NCI-H524 treated with DMSO at 0.1 percent for 48 hours (cell line): ENCODE measurements around the gene LONRF2.
"Not testable (repeated sequence)": the region's sequence is repeated elsewhere in the genome, so short reads cannot be mapped to it uniquely, and the experiment has no call there.

Experiments used
- DNase-seq: peaks from one replicate; lab custom pipeline; 2025; lab: John Stamatoyannopoulos, UW

The LONRF2 gene

DNA sequence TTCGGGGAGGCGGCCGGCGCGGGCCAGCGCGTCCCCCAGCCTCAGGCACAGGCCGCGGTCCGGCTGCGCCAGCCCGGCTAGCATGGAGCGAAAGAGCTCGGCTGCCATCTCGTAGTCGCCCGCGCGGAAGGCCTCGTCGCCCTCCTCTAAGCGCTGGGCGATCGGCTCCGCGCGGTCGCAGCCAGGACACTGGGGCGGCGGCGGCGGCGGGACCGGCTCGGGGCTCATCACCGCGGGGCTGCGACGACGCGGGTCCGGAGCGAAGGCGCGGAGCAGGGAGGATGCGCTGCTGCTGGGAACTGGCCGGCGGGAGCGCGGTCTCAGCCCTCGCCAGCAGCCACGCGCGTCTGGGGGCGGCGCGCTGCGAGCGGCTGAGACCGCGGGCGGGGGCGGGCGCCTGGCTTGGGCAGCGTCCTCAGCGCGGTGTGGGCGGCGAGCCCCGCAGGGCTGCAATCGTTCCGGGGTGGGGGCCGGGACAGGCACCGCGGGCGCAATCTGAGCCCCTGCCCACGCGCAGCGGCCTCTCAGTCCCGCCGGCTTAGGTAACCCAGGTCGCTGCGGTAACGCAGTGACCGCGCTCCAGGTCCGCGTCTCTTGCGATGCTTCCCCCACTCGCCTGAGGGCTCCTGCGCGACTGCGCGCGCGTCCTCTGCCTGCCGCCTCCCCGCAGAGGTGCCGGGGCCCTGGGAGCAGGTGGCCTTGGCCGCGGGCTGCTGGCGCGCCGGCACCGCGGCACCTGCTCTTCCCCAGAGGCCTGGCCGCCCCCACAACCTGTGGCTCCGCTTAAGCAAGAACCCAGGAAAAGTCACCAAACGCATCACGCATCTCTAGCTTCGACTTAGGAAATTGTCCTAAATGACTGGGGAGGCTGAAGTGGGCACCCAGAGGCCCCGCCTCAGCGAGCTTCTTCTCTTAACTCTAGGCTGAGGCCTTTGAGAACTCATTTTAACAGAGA lies at the start of gene LONRF2:
Gene LONRF2 (minus strand): TSS at position 636 of the 955 bp plus-strand sequence. CDS start 408 bp downstream, at position 228.
- DNase-seq: no peak

DNA sequence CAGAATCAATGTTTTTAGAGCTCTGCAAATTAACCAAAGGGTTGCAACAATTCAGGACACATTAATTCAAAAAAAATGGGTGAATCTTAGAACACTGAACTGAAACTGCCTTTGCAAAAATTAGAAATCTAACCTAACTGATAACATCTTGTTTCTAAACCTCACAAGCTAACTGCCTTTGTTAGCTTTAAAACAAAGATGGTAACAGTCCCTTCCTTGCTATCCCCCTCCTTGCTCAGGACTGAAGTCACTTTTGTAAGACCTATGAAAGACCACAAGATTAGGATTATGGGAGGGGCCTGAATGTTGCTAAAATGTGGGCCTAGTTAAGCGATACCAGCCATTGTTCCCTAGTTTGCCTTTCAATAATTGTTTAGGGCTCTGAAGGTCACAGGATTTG lies 44.9 kb upstream of the LONRF2 start:
- DNase-seq: no peak

DNA sequence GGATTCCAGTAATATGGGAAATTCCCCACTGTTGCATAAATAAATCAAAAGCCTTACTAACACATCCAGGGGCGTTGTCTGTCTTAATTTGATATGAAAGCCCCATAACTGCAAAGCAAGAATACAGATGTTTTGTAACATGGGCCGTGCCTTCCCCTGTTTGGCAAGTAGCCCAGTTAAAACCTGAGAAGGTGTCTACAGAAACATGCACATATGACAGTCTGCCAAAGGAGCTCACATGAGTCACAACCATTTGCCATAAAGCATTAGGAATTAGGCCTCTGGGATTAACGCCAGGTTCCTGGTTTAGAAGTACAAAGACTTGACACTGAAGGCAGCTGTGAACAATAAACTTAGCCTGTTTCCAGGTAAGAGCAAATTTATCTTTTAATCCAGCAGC lies 43.1 kb upstream of the LONRF2 start:
- DNase-seq: no peak

DNA sequence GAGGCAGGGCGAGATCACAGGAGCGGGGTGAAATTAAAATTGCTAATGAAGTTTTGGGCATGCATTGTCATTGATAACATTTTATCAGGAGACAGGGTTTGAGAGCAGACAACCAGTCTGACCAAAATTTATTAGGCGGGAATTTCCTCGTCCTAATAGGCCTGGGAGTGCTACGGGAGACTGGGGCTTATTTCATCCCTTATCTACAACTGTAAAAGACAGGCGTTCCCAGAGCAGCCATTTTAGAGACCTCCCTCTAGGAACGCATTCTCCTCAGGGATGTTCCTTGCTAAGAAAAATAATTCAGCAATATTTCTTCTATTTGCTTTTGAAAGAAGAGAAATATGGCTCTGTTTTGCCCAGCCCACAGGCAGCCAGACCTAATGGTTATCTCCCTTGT lies 40.0 kb upstream of the LONRF2 start:
- DNase-seq: not testable (repeated sequence)

DNA sequence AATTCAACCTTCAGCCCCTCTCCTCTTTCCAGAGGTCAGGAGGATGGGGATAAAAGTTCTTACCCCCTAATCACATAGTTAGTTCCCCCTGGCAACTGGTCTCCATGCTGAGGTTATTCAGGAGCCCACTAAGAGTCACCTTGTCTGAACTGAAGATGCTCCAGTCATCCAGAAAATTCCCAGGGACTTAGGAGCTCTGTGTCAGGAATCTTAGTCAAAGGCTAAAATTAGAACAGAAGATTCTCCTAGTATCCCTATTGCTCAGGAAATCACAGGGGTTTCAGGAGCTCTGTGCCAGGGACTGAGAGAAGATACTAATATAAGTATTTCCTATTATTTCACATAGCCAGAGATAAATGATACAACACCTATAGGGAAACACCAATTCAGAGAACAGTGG lies 37.3 kb upstream of the LONRF2 start:
- DNase-seq: no peak

DNA sequence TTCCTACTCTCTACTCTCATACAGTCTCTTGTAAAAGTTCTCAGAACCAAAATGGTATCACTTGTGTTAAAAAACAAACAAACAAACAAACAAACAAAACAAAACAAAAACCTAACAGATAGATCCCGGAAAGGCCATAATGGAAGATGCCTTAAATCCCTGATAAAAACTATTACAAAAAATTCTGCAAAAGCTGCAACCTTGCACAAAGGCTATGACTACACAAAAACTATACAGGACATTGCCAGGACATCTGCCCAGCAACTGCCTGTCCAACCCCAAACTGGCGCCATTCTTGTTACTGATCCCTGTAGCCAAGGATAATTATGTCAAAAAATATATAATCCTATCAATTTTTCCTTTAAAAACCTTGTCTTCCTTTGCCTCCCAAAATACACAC lies 36.3 kb upstream of the LONRF2 start:
- no peak for DNase-seq

DNA sequence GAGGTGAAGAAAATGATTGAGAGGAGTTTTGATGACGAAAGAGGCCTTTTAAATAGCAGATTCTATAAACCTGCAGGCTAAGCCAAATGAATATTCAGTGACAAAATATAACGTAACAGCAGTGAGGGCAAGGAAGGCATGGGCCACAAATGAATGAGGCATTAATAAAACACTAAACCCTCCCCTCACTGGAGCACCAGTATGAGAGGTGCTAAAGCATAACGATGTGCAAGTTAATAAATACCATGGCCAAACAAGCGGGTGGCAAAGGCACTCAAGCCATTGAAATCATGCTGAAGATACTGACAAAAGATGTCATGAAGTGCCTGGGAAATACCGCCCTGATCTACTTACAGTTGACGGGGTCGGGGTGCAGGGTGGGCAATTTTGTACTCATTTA lies 30.2 kb upstream of the LONRF2 start:
- no peak for DNase-seq

DNA sequence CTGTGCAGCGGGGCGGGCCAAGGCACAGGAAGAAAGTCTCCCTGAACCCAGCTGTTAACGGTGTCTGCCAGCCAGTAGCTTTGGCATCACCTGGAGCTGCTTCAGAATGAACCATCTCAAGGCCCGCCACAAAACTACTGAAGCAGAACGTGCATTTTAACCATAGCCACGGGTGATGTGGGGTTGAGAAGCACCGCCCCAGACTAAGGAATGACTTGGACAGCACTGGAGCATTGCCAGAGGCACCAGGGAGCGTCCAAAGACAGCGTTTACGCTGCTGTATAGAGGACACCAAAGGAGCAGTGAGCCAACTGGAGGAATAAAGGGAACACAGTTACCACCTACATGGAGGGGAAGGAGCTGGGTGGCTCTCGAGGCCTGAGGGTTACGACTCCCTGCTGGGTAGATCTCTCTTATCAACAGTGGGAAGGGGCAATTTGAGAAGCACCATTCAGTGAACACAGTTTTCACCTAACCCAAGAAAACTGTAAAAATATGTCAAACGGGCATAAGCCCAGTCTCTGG lies 28.4 kb upstream of the LONRF2 start:
- DNase-seq: no peak

DNA sequence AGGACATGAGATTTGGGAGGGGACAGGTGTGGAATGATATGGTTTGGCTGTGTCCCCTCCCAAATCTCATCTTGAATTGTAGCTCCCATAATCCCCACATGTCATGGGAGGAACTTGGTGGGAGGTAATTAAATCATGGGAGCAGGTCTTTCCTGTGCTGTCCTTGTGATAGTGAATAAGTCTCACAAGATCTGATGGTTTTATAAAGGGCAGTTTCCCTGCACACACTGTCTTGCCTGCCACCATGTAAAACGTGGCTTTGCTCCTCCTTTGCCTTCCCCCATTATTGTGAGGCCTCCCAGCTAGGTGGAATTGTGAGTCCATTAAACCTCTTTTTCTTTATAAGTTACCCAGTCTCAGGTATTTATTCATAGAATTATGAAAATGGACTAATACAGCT lies 22.8 kb upstream of the LONRF2 start:
- DNase-seq: not testable (repeated sequence)

DNA sequence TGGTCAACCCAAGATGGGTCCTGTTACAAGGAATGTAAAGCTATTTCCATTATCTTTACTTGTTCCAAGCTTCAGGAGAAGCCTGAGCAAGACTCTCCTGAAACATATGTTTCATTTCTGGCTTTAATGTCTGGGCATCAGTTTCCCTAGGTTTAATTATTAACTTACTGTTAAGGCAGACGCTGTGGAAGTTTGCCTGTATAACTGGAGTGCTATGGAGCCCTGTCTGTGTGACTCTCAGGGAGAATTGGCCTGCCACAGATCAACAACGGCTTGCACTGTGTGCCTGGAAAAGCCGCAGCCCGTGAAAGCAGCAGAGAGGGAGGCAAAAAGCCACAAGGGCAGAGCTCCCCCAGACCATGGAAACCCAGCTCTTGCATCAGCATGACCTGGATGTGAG lies 22.1 kb upstream of the LONRF2 start:
- no peak for DNase-seq

DNA sequence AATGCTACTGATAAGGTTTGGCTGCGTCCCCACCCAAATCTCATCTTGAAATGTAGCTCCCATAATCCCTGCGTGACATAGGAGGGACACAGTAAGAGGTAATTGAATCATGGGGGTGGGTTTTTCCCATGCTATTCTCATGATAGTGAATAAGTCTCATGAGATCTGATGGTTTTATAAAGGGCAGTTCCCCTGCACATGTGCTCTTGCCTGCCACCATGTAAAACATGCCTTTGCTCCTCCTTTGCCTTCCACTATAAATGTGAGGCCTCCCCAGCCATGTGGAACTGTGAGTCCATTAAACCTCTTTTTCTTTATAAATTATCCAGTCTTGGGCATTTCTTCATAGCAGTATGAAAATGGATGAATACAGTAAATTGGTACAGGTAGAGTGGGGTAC lies 20.2 kb upstream of the LONRF2 start:
- DNase-seq: not testable (repeated sequence)

DNA sequence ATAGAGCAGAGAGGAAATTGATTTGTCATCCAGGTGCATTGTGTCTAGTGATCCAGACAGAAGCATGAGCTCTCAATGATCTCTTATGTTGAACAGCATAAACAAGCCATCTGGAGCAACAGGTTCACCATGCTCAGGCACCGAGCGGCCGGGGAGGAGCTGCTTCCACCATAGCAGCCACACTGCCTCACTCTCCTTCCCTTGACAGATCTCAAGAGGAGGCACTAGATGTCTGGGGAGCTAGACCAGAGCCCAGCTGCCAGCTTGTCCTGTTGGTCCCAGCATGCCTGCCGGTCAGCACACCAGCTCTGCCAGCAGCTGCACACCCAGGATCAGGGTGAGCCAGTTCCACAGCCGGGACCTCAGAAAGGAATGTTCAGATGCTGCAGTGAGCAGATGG lies 17.5 kb upstream of the LONRF2 start:
- peak; percentile 42 for DNase-seq

DNA sequence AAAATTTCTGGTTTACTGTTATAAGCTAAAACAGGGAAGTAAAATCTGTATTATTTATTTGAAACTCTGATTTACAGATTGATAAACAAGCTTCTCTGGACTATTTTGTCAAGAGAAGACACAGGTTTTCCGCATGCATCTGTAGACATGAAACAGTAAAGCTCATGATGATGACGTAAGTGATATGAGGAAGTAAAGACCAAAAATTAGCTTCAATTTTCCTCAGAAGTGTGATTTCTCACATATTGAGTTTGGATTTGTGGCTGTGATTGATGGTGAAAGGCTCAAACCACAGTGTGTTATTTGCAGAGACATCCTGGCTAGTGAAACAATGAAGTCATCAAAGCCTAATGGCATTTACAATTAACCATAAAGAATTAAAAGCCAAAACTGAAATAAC lies 12.6 kb upstream of the LONRF2 start:
- DNase-seq: no peak

DNA sequence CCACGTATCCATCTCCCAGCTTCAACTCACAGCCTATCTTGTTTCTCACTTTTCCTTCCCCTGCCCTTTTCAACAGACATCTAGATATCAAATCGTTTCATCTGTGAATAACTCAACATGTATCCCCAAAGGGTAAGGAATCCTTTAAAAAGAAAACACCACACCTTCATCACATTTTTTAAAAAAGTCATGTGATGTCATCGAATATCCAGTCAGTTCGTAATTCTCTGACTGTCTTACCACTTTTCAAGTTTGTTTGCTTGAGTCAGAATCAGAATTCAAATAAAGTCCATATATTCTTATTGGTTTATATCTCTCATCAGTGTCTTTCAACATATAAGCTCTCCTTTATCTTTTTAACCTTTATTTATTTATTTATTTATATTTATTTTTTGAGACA lies 5.4 kb upstream of the LONRF2 start:
- DNase-seq: no peak

DNA sequence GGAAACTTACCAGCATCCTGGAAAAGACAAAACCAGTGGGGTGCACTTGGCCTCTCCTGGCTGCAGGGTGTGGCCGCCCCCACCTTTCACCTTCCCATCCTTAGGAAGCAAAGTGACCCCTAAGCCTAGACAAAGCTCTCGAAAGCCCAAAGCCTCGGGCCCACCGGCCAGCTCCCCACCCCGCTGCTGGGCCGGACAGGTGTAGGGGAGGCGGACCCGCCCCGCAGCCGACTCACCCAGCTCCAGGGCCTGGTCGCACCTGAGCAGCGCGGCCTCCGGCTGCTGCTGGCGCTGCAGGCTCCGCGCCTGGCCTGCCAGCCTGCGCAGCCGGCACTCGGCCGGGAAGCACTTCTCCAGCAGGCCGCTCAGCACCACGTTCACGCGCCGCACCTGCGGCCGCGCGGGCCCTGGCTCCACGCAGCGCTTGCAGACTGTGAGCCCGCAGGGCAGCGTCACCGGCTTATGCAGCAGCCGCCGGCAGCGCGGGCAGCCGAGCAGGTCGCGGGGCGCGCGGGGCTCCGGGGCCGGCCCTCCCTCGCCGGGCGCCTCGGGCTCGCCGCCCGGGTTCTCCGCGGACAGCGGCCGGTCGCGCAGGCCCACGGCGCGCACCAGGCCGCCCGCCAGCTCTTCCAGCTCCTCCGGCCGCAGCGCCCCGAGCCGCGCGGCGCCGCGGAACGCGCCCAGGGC lies 979 bp downstream of the LONRF2 start:
- no peak for DNase-seq

DNA sequence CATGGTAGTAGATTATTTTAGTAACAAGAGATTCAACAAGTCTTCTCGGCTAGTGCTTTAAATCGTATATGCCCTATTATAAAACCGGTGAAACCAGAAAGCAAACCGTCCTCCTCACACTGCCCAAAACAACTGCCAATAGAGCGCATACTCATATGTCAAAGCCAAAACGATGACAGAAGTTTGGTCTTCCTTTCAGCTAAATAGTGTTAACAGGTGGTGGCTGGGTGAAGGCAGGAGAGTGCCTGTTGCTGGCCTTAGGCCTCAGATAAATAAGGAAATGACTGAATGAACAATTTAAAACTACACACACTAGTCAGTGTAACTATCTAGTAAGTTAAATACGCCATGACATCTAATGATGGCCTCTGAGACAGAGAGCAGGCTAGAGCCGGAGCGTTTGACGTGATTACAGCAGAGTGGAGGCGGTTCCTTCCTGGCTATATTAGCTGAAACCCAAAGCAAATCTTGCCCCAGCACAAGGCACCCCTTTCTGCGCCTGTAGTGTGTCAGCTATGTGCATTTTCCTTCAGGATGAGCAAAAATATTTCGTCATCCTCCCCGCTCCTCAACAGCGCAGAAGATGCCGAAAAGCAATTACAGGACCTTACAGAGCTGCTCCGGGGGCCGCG lies 1.6 kb downstream of the LONRF2 start:
- DNase-seq: no peak

DNA sequence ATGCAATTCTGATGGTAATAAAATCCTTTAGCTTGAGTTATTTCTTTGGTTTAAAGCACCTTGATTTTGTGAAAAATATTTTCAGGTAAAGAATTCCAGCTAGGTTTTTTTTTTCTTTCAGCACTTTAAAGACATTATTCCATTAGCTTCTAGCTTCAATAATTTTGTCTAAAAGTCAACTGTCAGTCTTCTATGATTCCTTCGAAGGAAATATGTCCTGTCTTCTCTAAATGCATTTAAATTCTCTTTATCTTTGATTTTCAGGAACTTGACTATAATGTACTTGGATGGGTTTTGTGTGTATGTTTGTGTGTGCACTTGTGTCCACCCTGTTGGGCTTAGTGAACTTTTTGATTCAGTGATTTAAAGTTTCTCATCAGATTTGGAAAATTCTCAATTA lies 4.7 kb downstream of the LONRF2 start:
- no peak for DNase-seq

DNA sequence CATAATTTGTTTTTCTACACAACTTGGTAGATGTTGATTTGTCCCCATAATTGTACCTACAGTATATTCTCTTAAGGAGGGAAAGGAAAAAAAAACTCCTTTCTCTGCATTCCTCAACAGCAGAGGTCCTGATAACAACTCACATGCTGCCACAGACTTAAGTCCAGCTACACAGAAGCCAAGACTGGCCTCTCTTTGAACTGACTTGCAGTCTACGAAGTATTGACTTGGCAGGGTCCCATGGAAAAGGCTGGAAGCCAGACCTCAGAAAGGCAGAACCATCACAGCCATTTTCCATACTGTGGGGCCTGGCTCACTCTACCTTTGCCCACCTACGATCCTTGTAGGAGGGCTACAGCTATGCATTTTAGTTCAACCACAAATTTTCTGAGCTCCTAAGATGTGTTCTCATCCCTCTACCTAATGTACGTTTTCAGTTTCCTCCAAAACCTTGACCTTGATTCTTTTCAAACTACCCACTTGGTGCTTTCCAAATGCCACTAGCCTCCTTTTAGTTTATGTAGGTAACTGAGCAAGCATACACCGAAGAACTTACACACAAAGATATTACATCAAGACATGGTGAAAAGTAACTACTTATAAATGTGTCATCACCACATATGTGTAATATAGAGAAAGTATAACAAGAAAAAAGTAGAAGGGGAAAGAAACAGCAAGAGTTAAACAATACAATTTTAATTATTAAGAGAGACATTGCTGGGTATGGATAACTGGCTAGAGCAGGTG lies 12.2 kb downstream of the LONRF2 start:
- DNase-seq: no peak

DNA sequence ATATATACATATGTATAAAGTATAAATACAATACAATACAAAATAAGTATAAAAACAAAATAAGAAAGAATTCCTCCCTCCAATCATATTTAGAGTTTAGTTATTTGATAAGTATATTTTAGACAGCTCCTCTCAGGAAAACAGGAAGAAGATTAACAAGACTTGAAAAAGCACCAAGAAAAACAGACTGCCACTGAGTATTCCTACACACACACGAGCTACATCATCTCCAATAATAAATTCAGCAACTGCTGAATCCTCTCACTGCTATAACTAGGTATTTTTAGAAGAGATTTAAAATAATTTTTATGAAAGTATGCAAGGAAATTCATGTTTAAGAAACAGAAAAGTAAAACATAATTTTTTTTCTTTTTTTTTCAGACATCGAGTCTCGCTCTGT lies 13.0 kb downstream of the LONRF2 start:
- no peak for DNase-seq

DNA sequence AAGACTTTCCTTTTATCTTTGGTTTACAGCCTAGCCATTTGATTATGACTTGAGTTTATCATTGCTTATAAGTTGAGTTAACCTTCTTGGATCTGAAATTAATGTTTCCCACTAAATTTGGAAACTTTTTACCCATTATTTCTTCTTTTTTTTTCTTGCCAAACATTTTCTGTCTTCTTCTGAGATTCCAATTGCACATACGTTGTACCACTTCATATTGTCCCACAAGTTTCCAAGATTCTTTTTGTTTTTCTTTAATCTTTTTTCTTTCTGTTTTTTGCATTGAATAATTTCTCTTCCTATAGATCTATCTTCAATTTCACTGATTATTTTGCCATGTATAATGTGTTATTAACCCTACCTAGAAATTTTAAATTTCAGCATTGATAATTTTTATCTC lies 18.6 kb downstream of the LONRF2 start:
- DNase-seq: no peak

DNA sequence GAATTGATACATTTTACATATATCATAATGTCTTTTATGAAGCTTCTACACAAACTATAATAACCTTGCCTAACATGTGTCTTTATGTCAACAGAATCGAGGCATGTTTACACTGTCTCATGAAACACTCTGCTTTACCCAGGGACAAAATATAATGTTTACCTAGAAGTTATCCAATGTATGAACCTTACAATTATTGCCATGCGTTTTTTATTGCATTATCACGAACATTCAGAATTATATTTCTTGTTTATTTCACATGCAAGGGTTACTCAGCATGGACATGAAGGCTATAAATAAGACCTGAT lies 19.8 kb downstream of the LONRF2 start:
- no peak for DNase-seq
